Small intestine (tissue), 7 donors: ENCODE results near the gene EHD2. TPM values are rescaled to one million over a fixed set of nuclear protein-coding genes. Genes with fewer than 3 reads are reported as not detected.
"Not testable (repeated sequence)": the region's sequence is repeated elsewhere in the genome, so short reads cannot be mapped to it uniquely, and the experiment has no call there.

ENCODE experiments used
- DNase-seq, 2 donors: peaks; one replicate each; pipeline versions ENCODE4 v3.0.0 to v3.0.0-alpha.2; 2013
- FAIRE-seq: peaks from 2 replicates; lab custom pipeline; 2012; peaks lifted over from hg19 to GRCh38; lab: Jason Lieb, UNC
- H3K27ac ChIP-seq, 3 donors: one replicate each; pipeline ENCODE4 v1.5.1; 2013; ENCODE audit warnings: low read length in 2 of 3, mild to moderate bottlenecking in 2 of 3, control low read depth in 1 of 3, inconsistent platforms in 1 of 3, low read depth in 1 of 3, moderate library complexity in 1 of 3
- H3K27me3 ChIP-seq, 3 donors: one replicate each; pipeline ENCODE4 v1.6.1; 2013; ENCODE audit warnings: low read length in 3 of 3, inconsistent platforms in 1 of 3; ENCODE audit not compliant: control insufficient read depth in 3 of 3, insufficient read depth in 3 of 3
- H3K36me3 ChIP-seq, 3 donors: one replicate each; pipeline ENCODE4 v1.6.1; 2013; ENCODE audit warnings: low read length in 3 of 3, inconsistent platforms in 1 of 3, low read depth in 1 of 3, mild to moderate bottlenecking in 1 of 3, moderate library complexity in 1 of 3; ENCODE audit not compliant: control insufficient read depth in 3 of 3, insufficient read depth in 2 of 3
- H3K4me1 ChIP-seq, 3 donors: one replicate each; pipeline ENCODE4 v1.6.1; 2013; ENCODE audit warnings: low read length in 2 of 3, inconsistent platforms in 1 of 3, low read depth in 1 of 3, mild to moderate bottlenecking in 1 of 3, moderate library complexity in 1 of 3; ENCODE audit not compliant: control insufficient read depth in 3 of 3, insufficient read depth in 2 of 3
- H3K4me3 ChIP-seq, 3 donors: one replicate each; pipeline ENCODE4 v1.5.1; 2013; ENCODE audit warnings: low read length in 3 of 3, control low read depth in 1 of 3, inconsistent platforms in 1 of 3, low read depth in 1 of 3, mild to moderate bottlenecking in 1 of 3, moderate library complexity in 1 of 3
- H3K9me3 ChIP-seq, 2 donors: one replicate each; pipeline ENCODE4 v1.6.1; 2013; ENCODE audit warnings: low read depth in 1 of 2, low read length in 1 of 2; ENCODE audit not compliant: control insufficient read depth in 2 of 2, insufficient read depth in 1 of 2
- WGBS, 3 donors: extraction: QIAGEN DNeasy Blood & Tissue Kit; methylation state at CpG; one replicate each; pipeline ENCODE4 v1.1.7; 2013; 5-methylcytosine and 5-hydroxymethylcytosine counted together
- polyA plus RNA-seq, 4 donors: library from polyadenylated mRNA; stranded (reverse) in 3 of 4; unstranded in 1 of 4; fragments of 200-250 nt in 3 of 4; fragments of 120-200 nt in 1 of 4; gene quantifications; one replicate each; pipeline versions ENCODE4 v1.2.1 to v1.2.3, GENCODE V29; 2013
- donor health status: healthy with polysubstance abuse.
- donor health status: control.
- donor health status: control.
- donor health status: Bipolar disorder and iron deficiency.
- donor health status: healthy.

The EHD2 gene
- polyA plus RNA-seq, 4 donors, result 0.89 to 35.1 (median 12.4) TPM

GRCh38 chr19:47711652-47712242, 1.5 kb upstream of the EHD2 start:
- H3K27me3 ChIP-seq, result peaks cover 0 to 29% (median 0%) of the 10 kb centered on the region in 3 donors
- DNase-seq, result no peak
- H3K36me3 ChIP-seq, result peaks cover 0 to 6% (median 0%) of the 10 kb centered on the region in 3 donors
- WGBS, 3 donors, result 44 to 79% (median 73%) methylated on average over 8 of the region's 8 CpGs
- H3K4me1 ChIP-seq, result no peaks in the 10 kb centered on the region
- no peak for FAIRE-seq
- H3K4me3 ChIP-seq, result no peak overlapping the region
- no peak overlapping the region for H3K27ac ChIP-seq
- H3K9me3 ChIP-seq, result peaks cover 0 to 13% of the 10 kb centered on the region in 2 donors

GRCh38 chr19:47714339-47714738, 1.1 kb downstream of the EHD2 start:
- FAIRE-seq, result no peak
- Histone ChIP-seq H3K9me3 (peaks cover 0 to 13% of the 10 kb centered on the region in 2 donors), H3K36me3 (peaks cover 0 to 12% (median 0%) of the 10 kb centered on the region in 3 donors), H3K27ac (no peak overlapping the region), H3K27me3 (peaks cover 0 to 26% (median 0%) of the 10 kb centered on the region in 3 donors), H3K4me1 (peaks cover 0 to 6% (median 0%) of the 10 kb centered on the region in 3 donors), H3K4me3 (peak overlapping the region in 1 of 3 donors; percentile 63)
- DNase-seq, result no peak
- WGBS, 3 donors, result 79 to 84% (median 83%) methylated on average over 4 of the region's 4 CpGs

- H3K4me1 ChIP-seq, H3K4me3 ChIP-seq, H3K27ac ChIP-seq, DNase-seq, FAIRE-seq: not testable (repeated sequence)
- Histone ChIP-seq H3K27me3 (peaks cover 0 to 26% (median 0%) of the 10 kb centered on the region in 3 donors), H3K36me3 (peaks cover 0 to 12% (median 0%) of the 10 kb centered on the region in 3 donors), H3K9me3 (peaks cover 0 to 13% of the 10 kb centered on the region in 2 donors)
Observed at GRCh38 chr19:47714855-47715254, 1.6 kb downstream of the EHD2 start.

- Histone ChIP-seq H3K36me3 (peaks cover 0 to 12% (median 0%) of the 10 kb centered on the region in 3 donors), H3K4me1 (peaks cover 0 to 7% (median 0%) of the 10 kb centered on the region in 3 donors), H3K27ac (no peak overlapping the region), H3K4me3 (no peak overlapping the region), H3K27me3 (peaks cover 0 to 26% (median 0%) of the 10 kb centered on the region in 3 donors), H3K9me3 (peaks cover 0 to 13% of the 10 kb centered on the region in 2 donors)
- no peak for FAIRE-seq
- 66 to 80% (median 79%) methylated on average over 32 of the region's 32 CpGs for WGBS, 3 donors
- DNase-seq, result no peak
Observed at GRCh38 chr19:47716270-47716937, 3.2 kb downstream of the EHD2 start.

GRCh38 chr19:47718415-47719046, 5.3 kb downstream of the EHD2 start:
- H3K4me3 ChIP-seq, result not testable (repeated sequence)
- 60 to 80% (median 75%) methylated on average over 10 to 11 of the region's 11 CpGs for WGBS, 3 donors

GRCh38 chr19:47719047-47719859, 6.0 kb downstream of the EHD2 start:
- FAIRE-seq (no peak), DNase-seq (peak in 1 of 2 donors; percentile 63)
- peak overlapping the region; percentile 32 to 79 (median 77) for H3K27ac ChIP-seq
- H3K4me3 ChIP-seq, result peak overlapping the region in 1 of 3 donors; percentile 13
- peaks cover 0 to 5% of the 10 kb centered on the region in 2 donors for H3K9me3 ChIP-seq
- H3K36me3 ChIP-seq, result peaks cover 0 to 17% (median 0%) of the 10 kb centered on the region in 3 donors
- peaks cover 0 to 14% (median 0%) of the 10 kb centered on the region in 3 donors for H3K4me1 ChIP-seq
- WGBS, 3 donors, result 32 to 46% (median 39%) methylated on average over 20 to 26 of the region's 26 CpGs
- peaks cover 0 to 7% (median 0%) of the 10 kb centered on the region in 3 donors for H3K27me3 ChIP-seq

More at GRCh38 chr19:47718415-47719046, 5.3 kb downstream of the EHD2 start:
- DNase-seq, FAIRE-seq: not testable (repeated sequence)
- Histone ChIP-seq H3K27me3 (peaks cover 0 to 14% (median 0%) of the 10 kb centered on the region in 3 donors), H3K36me3 (peaks cover 0 to 17% (median 0%) of the 10 kb centered on the region in 3 donors), H3K9me3 (peaks cover 0 to 12% of the 10 kb centered on the region in 2 donors), H3K27ac (peak overlapping the region; percentile 32 to 79 (median 77)), H3K4me1 (peaks cover 0 to 14% (median 0%) of the 10 kb centered on the region in 3 donors)

GRCh38 chr19:47720669-47721422, 7.6 kb downstream of the EHD2 start:
- Histone ChIP-seq H3K27me3 (no peaks in the 10 kb centered on the region), H3K9me3 (no peaks in the 10 kb centered on the region), H3K4me3 (no peak overlapping the region), H3K4me1 (peaks cover 0 to 14% (median 0%) of the 10 kb centered on the region in 3 donors), H3K27ac (peak overlapping the region in 2 of 3 donors; percentile 18 to 77), H3K36me3 (peaks cover 0 to 22% (median 0%) of the 10 kb centered on the region in 3 donors)
- DNase-seq (no peak), FAIRE-seq (no peak)
- WGBS, 3 donors, result 64 to 75% (median 70%) methylated on average over 14 of the region's 14 CpGs
